Breast epithelium (tissue), 4 donors: ENCODE results near the gene KAT5. TPM values are rescaled to one million over a fixed set of nuclear protein-coding genes. Genes with fewer than 3 reads are reported as not detected.

ENCODE experiments used
- DNase-seq, 2 donors: peaks; one replicate each; pipeline ENCODE4 v3.0.0-alpha.2; 2019; ENCODE audit warnings: low spot score in 2 of 2
- H3K27ac ChIP-seq, 2 donors: fragments of 200-600 bp; sonication (generic) in 1 of 2; one replicate each; pipeline ENCODE4 v1.5.1; 2016 to 2019; ENCODE audit warnings: mild to moderate bottlenecking in 1 of 2
- H3K27me3 ChIP-seq, 2 donors: fragments of 200-600 bp; sonication (generic) in 1 of 2; one replicate each; pipeline versions ENCODE4 v1.5.1 to v1.6.0; 2017 to 2019; ENCODE audit warnings: control low read depth in 1 of 2, mild to moderate bottlenecking in 1 of 2
- H3K36me3 ChIP-seq: fragments of 200-600 bp; one replicate; pipeline ENCODE4 v1.5.1; 2019
- H3K4me1 ChIP-seq, 2 donors: fragments of 200-600 bp; sonication (generic); one replicate each; pipeline ENCODE4 v1.5.1; 2016 to 2019; ENCODE audit warnings: control low read depth in 1 of 2
- H3K4me3 ChIP-seq, 3 donors: fragments of 200-600 bp; sonication (generic); 1 replicate in 2 of 3; 2 replicates in 1 of 3; pipeline ENCODE4 v1.5.1; 2016 to 2019; ENCODE audit warnings: mild to moderate bottlenecking in 3 of 3, moderate library complexity in 2 of 3
- H3K9me3 ChIP-seq, 2 donors: fragments of 200-600 bp; sonication (generic) in 1 of 2; one replicate each; pipeline ENCODE4 v1.5.1; 2016 to 2019; ENCODE audit warnings: control low read depth in 1 of 2
- POLR2A ChIP-seq: fragments of 450-650 bp; IDR thresholded peaks from one replicate; pipeline ENCODE4 v1.6.1; 2016; ENCODE audit warnings: antibody characterized with exemption, mild to moderate bottlenecking, moderate library complexity
- POLR2AphosphoS5 ChIP-seq, 3 donors: sonication (generic); formaldehyde crosslinking; IDR thresholded peaks; one replicate each; pipeline ENCODE4 v1.6.1; 2017; ENCODE audit warnings: antibody characterized with exemption in 3 of 3
- intact Hi-C: fragments of 100-400 bp; cut with DNase I; formaldehyde crosslinking; loops from one replicate; pipeline ENCODE4 v1.15.1; 2023; ENCODE audit warnings: low total_unique reads
- total RNA-seq, 3 donors: library from RNA; depleted of rRNA; stranded (reverse); fragments of >200 nt; gene quantifications; one replicate each; pipeline ENCODE4 v1.1.0, GENCODE V29; 2016
- TF ChIP-seq, protein P1 (sequence below), 3 donors: fragments of 450-650 bp; IDR thresholded peaks; one replicate each; pipeline ENCODE4 v1.5.1; 2016 to 2017; ENCODE audit warnings: antibody characterized with exemption in 3 of 3, mild to moderate bottlenecking in 3 of 3, moderate library complexity in 3 of 3

KAT5 gene
- total RNA-seq, 3 donors from 2014 or later = 50.1 to 66.7 (median 61.3) TPM

DNA sequence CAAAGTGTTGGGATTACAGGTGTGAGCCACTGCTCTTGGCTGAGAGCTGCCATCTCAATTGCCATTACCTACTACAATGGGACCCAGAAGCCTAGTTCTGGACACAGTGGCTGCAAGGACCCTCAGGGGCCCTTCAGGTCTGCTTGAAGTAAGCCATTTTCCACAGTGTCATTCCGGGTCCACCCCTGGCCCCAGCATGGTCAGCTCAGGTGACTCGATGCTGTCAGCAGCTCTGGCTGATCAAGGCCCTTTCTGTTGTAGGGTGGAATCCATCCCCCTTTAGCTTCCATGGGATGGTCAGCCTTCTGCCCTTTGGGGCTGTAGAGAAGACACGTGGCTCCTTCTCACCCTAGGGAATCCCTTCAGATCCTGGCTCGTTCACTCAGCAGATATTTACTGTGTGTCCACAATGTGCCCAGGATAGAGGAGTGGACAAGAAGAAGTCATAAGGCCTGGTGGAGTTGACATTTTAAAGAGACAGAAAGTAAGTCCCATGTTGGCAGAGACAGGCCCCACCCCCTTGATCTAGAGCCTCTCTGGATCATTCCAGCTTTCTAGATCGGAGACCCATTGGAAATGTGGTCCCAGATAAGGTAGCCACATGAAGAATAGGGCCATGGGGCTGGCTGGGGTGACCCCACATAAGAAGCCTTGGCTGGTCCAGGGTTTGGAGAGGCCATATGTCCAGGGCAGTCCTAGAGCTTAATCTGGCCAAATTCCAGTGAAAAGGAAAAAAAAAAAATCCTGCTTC, 15.1 kb upstream of the KAT5 start:
- H3K27ac ChIP-seq = no peak overlapping the region
- TF ChIP-seq, protein P1, sequence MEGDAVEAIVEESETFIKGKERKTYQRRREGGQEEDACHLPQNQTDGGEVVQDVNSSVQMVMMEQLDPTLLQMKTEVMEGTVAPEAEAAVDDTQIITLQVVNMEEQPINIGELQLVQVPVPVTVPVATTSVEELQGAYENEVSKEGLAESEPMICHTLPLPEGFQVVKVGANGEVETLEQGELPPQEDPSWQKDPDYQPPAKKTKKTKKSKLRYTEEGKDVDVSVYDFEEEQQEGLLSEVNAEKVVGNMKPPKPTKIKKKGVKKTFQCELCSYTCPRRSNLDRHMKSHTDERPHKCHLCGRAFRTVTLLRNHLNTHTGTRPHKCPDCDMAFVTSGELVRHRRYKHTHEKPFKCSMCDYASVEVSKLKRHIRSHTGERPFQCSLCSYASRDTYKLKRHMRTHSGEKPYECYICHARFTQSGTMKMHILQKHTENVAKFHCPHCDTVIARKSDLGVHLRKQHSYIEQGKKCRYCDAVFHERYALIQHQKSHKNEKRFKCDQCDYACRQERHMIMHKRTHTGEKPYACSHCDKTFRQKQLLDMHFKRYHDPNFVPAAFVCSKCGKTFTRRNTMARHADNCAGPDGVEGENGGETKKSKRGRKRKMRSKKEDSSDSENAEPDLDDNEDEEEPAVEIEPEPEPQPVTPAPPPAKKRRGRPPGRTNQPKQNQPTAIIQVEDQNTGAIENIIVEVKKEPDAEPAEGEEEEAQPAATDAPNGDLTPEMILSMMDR (IDR thresholded peaks at IDR 0.05) = no peak
- TF ChIP-seq POLR2A (no peak), POLR2AphosphoS5 (IDR thresholded peaks at IDR 0.05) (no peak)
- no peaks in the 10 kb centered on the region for H3K4me1 ChIP-seq
- DNase-seq = no peak
- intact Hi-C loops = no loop called here
- H3K9me3 ChIP-seq = no peaks in the 10 kb centered on the region
- H3K4me3 ChIP-seq = no peak overlapping the region
- no peaks in the 10 kb centered on the region for H3K36me3 ChIP-seq
- H3K27me3 ChIP-seq = no peaks in the 10 kb centered on the region

DNA sequence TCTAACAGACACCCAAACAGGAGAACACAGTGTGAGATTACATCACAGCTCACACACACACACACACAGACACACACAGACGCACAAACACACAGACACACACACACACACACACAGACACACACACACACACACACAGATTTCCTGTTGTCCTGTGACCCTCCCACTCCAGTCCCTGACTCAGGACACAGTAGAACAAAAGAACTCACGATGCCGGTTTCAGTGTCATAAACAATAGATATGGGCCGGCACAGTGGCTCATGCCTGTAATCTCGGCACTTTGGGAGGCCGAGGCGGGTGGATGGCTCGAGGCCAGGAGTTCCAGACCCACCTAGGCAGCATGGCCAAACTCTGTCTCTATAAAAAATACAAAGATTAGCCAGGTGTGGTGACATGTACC, 13.8 kb upstream of the KAT5 start:
- TF ChIP-seq POLR2A (no peak), POLR2AphosphoS5 (IDR thresholded peaks at IDR 0.05) (no peak)
- TF ChIP-seq, protein P1 (IDR thresholded peaks at IDR 0.05) = no peak
- Histone ChIP-seq H3K9me3 (no peaks in the 10 kb centered on the region), H3K4me3 (no peak overlapping the region), H3K27ac (no peak overlapping the region), H3K36me3 (no peaks in the 10 kb centered on the region), H3K4me1 (no peaks in the 10 kb centered on the region), H3K27me3 (no peaks in the 10 kb centered on the region)
- no peak for DNase-seq
- intact Hi-C loops = no loop called here

DNA sequence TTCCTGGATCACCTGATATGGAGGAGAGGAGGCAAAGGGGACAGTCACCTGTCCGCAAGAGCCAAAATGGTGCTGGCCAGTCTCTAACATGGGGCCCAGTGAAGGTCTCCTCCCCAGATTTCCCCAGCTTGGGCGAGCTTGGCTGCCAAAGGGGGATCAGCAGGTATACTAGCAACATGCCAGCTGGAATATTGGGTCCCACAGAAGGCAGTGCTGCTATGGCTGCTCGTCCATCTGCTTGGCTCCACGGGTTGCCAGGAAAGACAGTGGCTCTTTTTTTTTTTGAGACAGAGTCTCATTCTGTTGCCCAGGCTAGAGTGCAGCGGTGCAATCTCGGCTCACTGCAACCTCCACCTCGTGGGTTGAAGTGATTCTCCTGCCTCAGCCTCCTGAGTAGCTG, 12.7 kb upstream of the KAT5 start:
- intact Hi-C loops = no loop called here
- DNase-seq = no peak
- H3K4me1 ChIP-seq = no peaks in the 10 kb centered on the region
- H3K36me3 ChIP-seq = no peaks in the 10 kb centered on the region
- H3K9me3 ChIP-seq = no peaks in the 10 kb centered on the region
- no peak overlapping the region for H3K4me3 ChIP-seq
- TF ChIP-seq POLR2A (no peak), POLR2AphosphoS5 (IDR thresholded peaks at IDR 0.05) (no peak)
- TF ChIP-seq, protein P1 (IDR thresholded peaks at IDR 0.05) = no peak
- no peak overlapping the region for H3K27ac ChIP-seq
- no peaks in the 10 kb centered on the region for H3K27me3 ChIP-seq

DNA sequence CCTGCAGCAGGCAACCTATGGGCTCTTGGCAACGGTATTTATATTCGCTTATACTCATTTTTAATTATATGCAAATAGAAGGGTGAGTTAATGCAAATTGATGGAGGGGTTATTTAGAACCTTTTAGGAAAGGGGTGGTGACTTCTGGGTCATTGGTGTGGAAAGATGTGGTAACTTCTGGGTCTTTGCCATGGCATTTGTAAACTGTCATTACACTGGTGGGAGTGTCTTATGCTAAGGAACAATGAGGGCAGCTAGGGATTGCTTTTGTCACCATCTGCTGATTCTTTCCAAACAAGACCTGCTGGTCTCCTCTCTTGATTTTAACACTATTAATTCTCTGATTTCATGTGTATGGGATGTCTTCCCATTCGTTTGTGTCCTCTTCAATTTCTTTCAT, 11.7 kb upstream of the KAT5 start:
- no peak for DNase-seq
- H3K4me3 ChIP-seq = no peak overlapping the region
- intact Hi-C loops = no loop called here
- H3K4me1 ChIP-seq = no peaks in the 10 kb centered on the region
- no peak overlapping the region for H3K27ac ChIP-seq
- TF ChIP-seq POLR2AphosphoS5 (IDR thresholded peaks at IDR 0.05) (no peak), POLR2A (no peak)
- TF ChIP-seq, protein P1 (IDR thresholded peaks at IDR 0.05) = no peak
- no peaks in the 10 kb centered on the region for H3K9me3 ChIP-seq
- H3K27me3 ChIP-seq = no peaks in the 10 kb centered on the region
- H3K36me3 ChIP-seq = no peaks in the 10 kb centered on the region

DNA sequence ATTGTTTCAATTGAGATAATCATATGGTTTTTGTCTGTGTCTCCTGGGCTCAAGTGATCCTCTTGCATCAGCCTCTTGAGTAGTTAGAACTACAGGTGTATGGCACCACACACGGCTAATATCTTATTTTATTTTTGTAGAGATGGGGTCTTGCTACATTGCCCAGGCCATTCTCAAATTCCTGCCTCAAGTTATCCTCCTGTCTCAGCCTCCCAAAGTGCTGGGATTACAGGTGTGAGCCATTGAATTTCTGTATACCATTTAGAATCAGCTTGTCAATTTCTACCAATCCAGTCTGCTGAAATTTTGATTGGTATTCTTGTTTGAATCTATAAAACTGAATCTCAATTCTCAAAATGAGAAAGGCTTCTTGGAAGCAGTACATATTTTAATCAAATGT, 10.4 kb upstream of the KAT5 start:
- intact Hi-C loops = no loop called here
- H3K4me1 ChIP-seq = no peaks in the 10 kb centered on the region
- H3K9me3 ChIP-seq = no peaks in the 10 kb centered on the region
- no peak for DNase-seq
- H3K27me3 ChIP-seq = no peaks in the 10 kb centered on the region
- H3K27ac ChIP-seq = no peak overlapping the region
- TF ChIP-seq POLR2A (no peak), POLR2AphosphoS5 (IDR thresholded peaks at IDR 0.05) (no peak)
- TF ChIP-seq, protein P1 (IDR thresholded peaks at IDR 0.05) = no peak
- no peak overlapping the region for H3K4me3 ChIP-seq
- no peaks in the 10 kb centered on the region for H3K36me3 ChIP-seq
